OCI-LY7 (cell line): Measurements from ENCODE around the gene KCNJ9. TPM values are rescaled to one million over a fixed set of nuclear protein-coding genes. Genes with fewer than 3 reads are reported as not detected.
A peak's percentile ranks its signal among the peaks of the same experiment; 100 is the strongest.

Source experiments
- BruUV-seq: library from RNA; stranded (reverse); fragments of 400-500 nt; replicated peaks from 2 replicates; lab custom pipeline; 2021; lab: Mats Ljungman, UMichigan
- CTCF ChIA-PET: fragments of 300-600 bp; sonication (Branson Sonifier 250); formaldehyde crosslinking; loops from one replicate; lab custom pipeline; 2022; ENCODE audit warnings: antibody characterized with exemption; ENCODE audit not compliant: unreplicated experiment; lab: Charles Lee
- POLR2A ChIA-PET: fragments of 300-600 bp; sonication (Branson Sonifier 250); formaldehyde crosslinking; loops from one replicate; lab custom pipeline; 2022; ENCODE audit warnings: antibody characterized with exemption; lab: Charles Lee
- DNase-seq: peaks from one replicate; pipeline ENCODE4 v3.0.0-alpha.2; 2015; ENCODE audit warnings: low spot score
- H2AFZ ChIP-seq: fragments of 200-600 bp; sonication (generic), shearing (Covaris generic); 2 replicates; pipeline ENCODE4 v1.6.1; 2014; ENCODE audit warnings: mild to moderate bottlenecking, antibody characterized with exemption, low read length, moderate library complexity
- H3K27ac ChIP-seq: fragments of 200-600 bp; sonication (generic); 2 replicates; pipeline ENCODE4 v1.5.1; 2014; ENCODE audit warnings: mixed run types, low read depth, mild to moderate bottlenecking, moderate library complexity, low read length, inconsistent platforms; ENCODE audit not compliant: poor library complexity, severe bottlenecking
- H3K36me3 ChIP-seq: fragments of 200-600 bp; sonication (generic); 2 replicates; pipeline ENCODE4 v1.6.1; 2014; ENCODE audit warnings: mild to moderate bottlenecking, antibody characterized with exemption, low read length, moderate library complexity, mixed read lengths; ENCODE audit not compliant: insufficient read depth
- H3K4me1 ChIP-seq: fragments of 200-600 bp; sonication (generic); 2 replicates; pipeline ENCODE4 v1.5.1; 2014; ENCODE audit warnings: mild to moderate bottlenecking, low read length; ENCODE audit not compliant: insufficient read depth, poor library complexity, severe bottlenecking
- H3K4me2 ChIP-seq: fragments of 200-600 bp; sonication (generic); 2 replicates; pipeline ENCODE4 v1.6.1; 2014; ENCODE audit warnings: mild to moderate bottlenecking, low read length
- H3K4me3 ChIP-seq: fragments of 200-600 bp; sonication (generic); 2 replicates; pipeline ENCODE4 v1.5.1; 2014; ENCODE audit warnings: mild to moderate bottlenecking, low read depth, low read length; ENCODE audit not compliant: poor library complexity, severe bottlenecking
- H3K79me2 ChIP-seq: fragments of 200-600 bp; sonication (generic); 2 replicates; pipeline ENCODE4 v1.6.1; 2016; ENCODE audit warnings: low read depth, mild to moderate bottlenecking, low read length, moderate library complexity, mixed read lengths; ENCODE audit not compliant: insufficient read depth
- H3K9me2 ChIP-seq: fragments of 200-600 bp; sonication (generic); 2 replicates; pipeline ENCODE4 v1.6.1; 2016; ENCODE audit warnings: mild to moderate bottlenecking, low read length, mixed read lengths; ENCODE audit not compliant: insufficient read depth
- H3K9me3 ChIP-seq: fragments of 200-600 bp; sonication (generic); 2 replicates; pipeline ENCODE4 v1.6.1; 2014; ENCODE audit warnings: mild to moderate bottlenecking, mixed run types, low read length, mixed read lengths
- H4K20me1 ChIP-seq: fragments of 200-600 bp; sonication (generic); 2 replicates; pipeline ENCODE4 v1.6.1; 2014; ENCODE audit warnings: mild to moderate bottlenecking, antibody characterized with exemption, low read length, moderate library complexity, mixed read lengths; ENCODE audit not compliant: insufficient read depth
- CTCF ChIP-seq: fragments of 200-600 bp; sonication (generic); conservative IDR thresholded peaks from 2 replicates; pipeline ENCODE4 v1.5.1; 2014; ENCODE audit warnings: mild to moderate bottlenecking, antibody characterized with exemption, low read length, moderate library complexity, mixed read lengths
- EZH2phosphoT487 ChIP-seq: fragments of 200-600 bp; sonication (generic); IDR thresholded peaks from 2 replicates; pipeline ENCODE4 v1.6.1; 2018; ENCODE audit warnings: low read depth, borderline replicate concordance, mild to moderate bottlenecking, mixed run types, antibody characterized with exemption, low read length, moderate library complexity, mixed read lengths
- intact Hi-C: fragments of 100-400 bp; cut with micrococcal nuclease; formaldehyde crosslinking; loops from one replicate; pipeline ENCODE4 v1.10.0; 2022; ENCODE audit not compliant: unreplicated experiment
- total RNA-seq, 2 experiments: library from RNA; depleted of rRNA in 1 of 2; stranded (reverse); fragments of >200 nt in 1 of 2; shearing (Covaris generic) in 1 of 2; gene quantifications; 2 replicates each; pipeline ENCODE4 v1.2.3, GENCODE V29; 2014 to 2022

The KCNJ9 gene
- total RNA-seq, 2 experiments from 2014 or later: not detected

- no TSS peak for BruUV-seq
- no peaks in the 10 kb centered on the region for H4K20me1 ChIP-seq
- ChIA-PET CTCF (interaction anchor here (0.6 to 1.1 kb wide), 2 partner anchors 12 to 39 kb away, joined by 3 to 4 read pairs; no protein-coding TSS in a partner anchor), POLR2A (interaction anchor here (0.7 kb wide), 1 partner anchor 11 kb away, joined by 4 read pairs; no protein-coding TSS in a partner anchor)
- H2AFZ ChIP-seq: no peak overlapping the region
- no peak overlapping the region for H3K27ac ChIP-seq
- H3K4me2 ChIP-seq: no peak overlapping the region
- H3K4me1 ChIP-seq: no peaks in the 10 kb centered on the region
- H3K4me3 ChIP-seq: no peak overlapping the region
- no peaks in the 10 kb centered on the region for H3K79me2 ChIP-seq
- DNase-seq: no peak
- intact Hi-C loops: no loop called here
- no peaks in the 10 kb centered on the region for H3K9me2 ChIP-seq
- H3K9me3 ChIP-seq: no peaks in the 10 kb centered on the region
- peaks cover 14% of the 10 kb centered on the region for H3K36me3 ChIP-seq
- TF ChIP-seq EZH2phosphoT487 (no peak), CTCF (no peak)
Observed at GRCh38 chr1:160084771-160085321, 3.5 kb downstream of the KCNJ9 start.

- Histone ChIP-seq H2AFZ (no peak overlapping the region), H4K20me1 (no peaks in the 10 kb centered on the region), H3K9me3 (no peaks in the 10 kb centered on the region), H3K4me2 (no peak overlapping the region), H3K4me1 (no peaks in the 10 kb centered on the region), H3K27ac (no peak overlapping the region), H3K9me2 (no peaks in the 10 kb centered on the region), H3K4me3 (no peak overlapping the region), H3K79me2 (no peaks in the 10 kb centered on the region), H3K36me3 (peaks cover 14% of the 10 kb centered on the region)
- ChIA-PET POLR2A (interaction anchor here (0.8 kb wide), 1 partner anchor 11 kb away, joined by 3 read pairs; no protein-coding TSS in a partner anchor), CTCF (interaction anchor here (0.5 to 1.1 kb wide), 6 partner anchors 10 to 361 kb away, joined by 3 to 6 read pairs (median 4); no protein-coding TSS in a partner anchor)
- BruUV-seq: no TSS peak
- intact Hi-C loops: no loop called here
- peak; percentile 75 for DNase-seq
- TF ChIP-seq CTCF (peak; percentile 92), EZH2phosphoT487 (no peak)
Observed at GRCh38 chr1:160085686-160086455, 4.5 kb downstream of the KCNJ9 start.
